HEK293 (cell line): Measurements from ENCODE around the gene TRMT1.

ENCODE experiments used
- CTCF ChIA-PET: fragments of 350-600 bp; formaldehyde crosslinking; extraction: SDS; loops from one replicate; lab custom pipeline; 2021; ENCODE audit warnings: antibody characterized with exemption; lab: Yijun Ruan, JAX
- POLR2A ChIA-PET: fragments of 300-600 bp; formaldehyde crosslinking; extraction: SDS; loops from one replicate; lab custom pipeline; 2020; ENCODE audit warnings: antibody characterized with exemption, inconsistent platforms; lab: Yijun Ruan, JAX
- H3K27ac ChIP-seq: fragments of 200-500 bp; sonication (Bioruptor generic); 2 replicates; pipeline ENCODE4 v1.5.1; 2014; ENCODE audit warnings: low read depth, low read length, control low read depth, inconsistent platforms; ENCODE audit errors: extremely low read depth
- H3K36me3 ChIP-seq, 2 experiments: fragments of 200-500 bp in 1 of 2; sonication (Bioruptor generic) in 1 of 2; 1 replicate in 1 of 2; 2 replicates in 1 of 2; pipeline ENCODE4 v1.5.1; 2014 to 2017; ENCODE audit warnings: inconsistent platforms in 2 of 2, low read length in 2 of 2; ENCODE audit not compliant: control insufficient read depth in 2 of 2, insufficient read depth in 1 of 2
- H3K4me1 ChIP-seq: fragments of 200-500 bp; sonication (Bioruptor generic); 2 replicates; pipeline ENCODE4 v1.5.1; 2014; ENCODE audit warnings: mild to moderate bottlenecking, low read length, inconsistent platforms; ENCODE audit not compliant: control insufficient read depth, insufficient read depth
- H3K4me3 ChIP-seq: 2 replicates; pipeline ENCODE4 v1.5.1; 2011; ENCODE audit warnings: low read depth, mild to moderate bottlenecking, control low read depth, low read length, moderate library complexity
- H3K9me3 ChIP-seq: fragments of 200-500 bp; sonication (Bioruptor generic); 2 replicates; pipeline ENCODE4 v1.5.1; 2014; ENCODE audit warnings: low read depth, low read length, inconsistent platforms; ENCODE audit not compliant: control insufficient read depth, insufficient read depth
- KLF16 ChIP-seq: fragments of 450-650 bp; formaldehyde crosslinking; IDR thresholded peaks from 2 replicates; pipeline ENCODE4 v1.5.1; 2017; ENCODE audit warnings: missing biosample characterization, missing genetic modification characterization
- MZF1 ChIP-seq: fragments of 450-650 bp; formaldehyde crosslinking; IDR thresholded peaks from 2 replicates; pipeline ENCODE4 v1.5.1; 2017; ENCODE audit warnings: missing biosample characterization, missing genetic modification characterization, borderline replicate concordance
- SP7 ChIP-seq: fragments of 450-650 bp; formaldehyde crosslinking; IDR thresholded peaks from 2 replicates; pipeline ENCODE4 v1.5.1; 2016; ENCODE audit warnings: missing biosample characterization, missing genetic modification characterization
- ZBTB20 ChIP-seq: fragments of 450-650 bp; formaldehyde crosslinking; IDR thresholded peaks from 2 replicates; pipeline ENCODE4 v1.5.1; 2016; ENCODE audit warnings: missing biosample characterization, missing genetic modification characterization
- ZNF157 ChIP-seq: fragments of 450-650 bp; formaldehyde crosslinking; IDR thresholded peaks from 2 replicates; pipeline ENCODE4 v1.5.1; 2016; ENCODE audit warnings: missing biosample characterization, missing genetic modification characterization
- ZNF221 ChIP-seq: fragments of 450-650 bp; formaldehyde crosslinking; IDR thresholded peaks from 2 replicates; pipeline ENCODE4 v1.5.1; 2017; ENCODE audit warnings: missing biosample characterization, missing genetic modification characterization, borderline replicate concordance
- ZNF223 ChIP-seq: fragments of 450-650 bp; formaldehyde crosslinking; IDR thresholded peaks from 2 replicates; pipeline ENCODE4 v1.5.1; 2016; ENCODE audit warnings: missing biosample characterization, missing genetic modification characterization
- ZNF239 ChIP-seq: fragments of 450-650 bp; formaldehyde crosslinking; IDR thresholded peaks from 2 replicates; pipeline ENCODE4 v1.5.1; 2016; ENCODE audit warnings: missing biosample characterization, missing genetic modification characterization
- ZNF24 ChIP-seq: fragments of 450-650 bp; formaldehyde crosslinking; IDR thresholded peaks from 2 replicates; pipeline ENCODE4 v1.5.1; 2016; ENCODE audit warnings: missing biosample characterization, missing genetic modification characterization
- ZNF521 ChIP-seq: fragments of 450-650 bp; formaldehyde crosslinking; IDR thresholded peaks from 2 replicates; pipeline ENCODE4 v1.5.1; 2017; ENCODE audit warnings: missing biosample characterization, mild to moderate bottlenecking, missing genetic modification characterization
- ZNF529 ChIP-seq: fragments of 450-650 bp; formaldehyde crosslinking; IDR thresholded peaks from 2 replicates; pipeline ENCODE4 v1.5.1; 2017; ENCODE audit warnings: missing genetic modification characterization, missing biosample characterization; ENCODE audit not compliant: insufficient replicate concordance
- ZNF626 ChIP-seq: fragments of 450-650 bp; sonication (Bioruptor Pico); formaldehyde crosslinking; IDR thresholded peaks from 2 replicates; pipeline ENCODE4 v1.5.1; 2018; ENCODE audit warnings: missing biosample characterization, missing genetic modification characterization, inconsistent platforms
- ZNF76 ChIP-seq: fragments of 450-650 bp; formaldehyde crosslinking; IDR thresholded peaks from 2 replicates; pipeline ENCODE4; 2016; ENCODE audit warnings: low read depth, missing biosample characterization, missing genetic modification characterization, borderline replicate concordance
- ZNF837 ChIP-seq: fragments of 450-650 bp; formaldehyde crosslinking; IDR thresholded peaks from 2 replicates; pipeline ENCODE4 v1.5.1; 2016; ENCODE audit warnings: missing biosample characterization, missing genetic modification characterization
- TF ChIP-seq, protein P1 (sequence below): fragments of 450-650 bp; formaldehyde crosslinking; IDR thresholded peaks from 2 replicates; pipeline ENCODE4 v1.5.1; 2016; ENCODE audit warnings: missing biosample characterization, missing genetic modification characterization
- TF ChIP-seq, protein P2 (sequence below): fragments of 450-650 bp; formaldehyde crosslinking; IDR thresholded peaks from 2 replicates; pipeline ENCODE4 v1.5.1; 2017; ENCODE audit warnings: missing biosample characterization, missing genetic modification characterization
- TF ChIP-seq, protein P3 (sequence below): fragments of 450-650 bp; formaldehyde crosslinking; IDR thresholded peaks from 2 replicates; pipeline ENCODE4 v1.5.1; 2016; ENCODE audit warnings: missing biosample characterization, missing genetic modification characterization, borderline replicate concordance
- TF ChIP-seq, protein P4 (sequence below): fragments of 450-650 bp; formaldehyde crosslinking; IDR thresholded peaks from 2 replicates; pipeline ENCODE4 v1.5.1; 2016; ENCODE audit warnings: missing biosample characterization, missing genetic modification characterization
- TF ChIP-seq, protein P5 (sequence below): fragments of 450-650 bp; IDR thresholded peaks from 2 replicates; pipeline ENCODE4 v1.5.1; 2018; ENCODE audit warnings: missing biosample characterization, mild to moderate bottlenecking, missing genetic modification characterization

Gene TRMT1

DNA sequence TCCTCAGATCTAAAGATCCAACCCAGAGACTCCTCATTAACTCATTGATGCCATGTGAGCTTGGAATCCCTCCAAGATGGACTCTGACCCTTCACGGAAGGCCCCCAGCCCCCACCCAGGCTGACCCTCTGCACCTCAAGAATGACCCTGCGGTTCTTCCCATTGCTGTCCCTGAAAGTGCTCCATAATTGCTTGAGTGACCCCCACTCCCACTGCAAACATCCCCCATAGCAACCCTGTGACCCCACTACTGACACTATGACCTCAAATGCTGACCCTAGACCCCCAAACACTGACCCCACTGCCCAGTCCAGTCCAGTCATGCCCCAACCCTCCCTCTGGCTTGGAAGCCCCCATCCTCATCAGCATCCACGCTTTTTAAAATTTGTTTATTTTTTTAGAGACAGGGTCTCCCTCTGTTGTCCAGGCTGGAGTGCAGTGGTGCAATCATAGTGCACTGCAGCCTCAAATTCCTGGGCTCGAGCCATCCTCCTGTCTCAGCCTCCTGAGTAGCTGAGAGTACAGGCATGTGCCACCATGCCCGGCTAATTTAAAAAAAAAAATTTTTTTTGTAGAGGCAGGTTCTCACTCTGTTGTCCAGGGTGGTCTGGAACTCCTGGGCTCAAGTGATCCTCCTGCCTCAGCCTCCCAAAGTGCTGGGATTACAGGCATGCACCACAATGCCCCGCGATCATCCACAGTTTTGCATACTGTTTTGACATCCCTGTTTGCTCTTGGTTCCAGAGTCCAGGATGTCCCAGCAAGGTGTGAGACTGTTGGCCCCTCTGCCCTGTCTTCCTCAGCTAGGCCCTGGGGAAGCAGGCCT lies 14.7 kb downstream of the TRMT1 start (continued):
- TF ChIP-seq, protein P1, sequence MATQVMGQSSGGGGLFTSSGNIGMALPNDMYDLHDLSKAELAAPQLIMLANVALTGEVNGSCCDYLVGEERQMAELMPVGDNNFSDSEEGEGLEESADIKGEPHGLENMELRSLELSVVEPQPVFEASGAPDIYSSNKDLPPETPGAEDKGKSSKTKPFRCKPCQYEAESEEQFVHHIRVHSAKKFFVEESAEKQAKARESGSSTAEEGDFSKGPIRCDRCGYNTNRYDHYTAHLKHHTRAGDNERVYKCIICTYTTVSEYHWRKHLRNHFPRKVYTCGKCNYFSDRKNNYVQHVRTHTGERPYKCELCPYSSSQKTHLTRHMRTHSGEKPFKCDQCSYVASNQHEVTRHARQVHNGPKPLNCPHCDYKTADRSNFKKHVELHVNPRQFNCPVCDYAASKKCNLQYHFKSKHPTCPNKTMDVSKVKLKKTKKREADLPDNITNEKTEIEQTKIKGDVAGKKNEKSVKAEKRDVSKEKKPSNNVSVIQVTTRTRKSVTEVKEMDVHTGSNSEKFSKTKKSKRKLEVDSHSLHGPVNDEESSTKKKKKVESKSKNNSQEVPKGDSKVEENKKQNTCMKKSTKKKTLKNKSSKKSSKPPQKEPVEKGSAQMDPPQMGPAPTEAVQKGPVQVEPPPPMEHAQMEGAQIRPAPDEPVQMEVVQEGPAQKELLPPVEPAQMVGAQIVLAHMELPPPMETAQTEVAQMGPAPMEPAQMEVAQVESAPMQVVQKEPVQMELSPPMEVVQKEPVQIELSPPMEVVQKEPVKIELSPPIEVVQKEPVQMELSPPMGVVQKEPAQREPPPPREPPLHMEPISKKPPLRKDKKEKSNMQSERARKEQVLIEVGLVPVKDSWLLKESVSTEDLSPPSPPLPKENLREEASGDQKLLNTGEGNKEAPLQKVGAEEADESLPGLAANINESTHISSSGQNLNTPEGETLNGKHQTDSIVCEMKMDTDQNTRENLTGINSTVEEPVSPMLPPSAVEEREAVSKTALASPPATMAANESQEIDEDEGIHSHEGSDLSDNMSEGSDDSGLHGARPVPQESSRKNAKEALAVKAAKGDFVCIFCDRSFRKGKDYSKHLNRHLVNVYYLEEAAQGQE (tag by site-specific recombination), result no peak
- TF ChIP-seq MZF1 (tag by site-specific recombination) (no peak), ZNF76 (tag by site-specific recombination) (no peak)

DNA sequence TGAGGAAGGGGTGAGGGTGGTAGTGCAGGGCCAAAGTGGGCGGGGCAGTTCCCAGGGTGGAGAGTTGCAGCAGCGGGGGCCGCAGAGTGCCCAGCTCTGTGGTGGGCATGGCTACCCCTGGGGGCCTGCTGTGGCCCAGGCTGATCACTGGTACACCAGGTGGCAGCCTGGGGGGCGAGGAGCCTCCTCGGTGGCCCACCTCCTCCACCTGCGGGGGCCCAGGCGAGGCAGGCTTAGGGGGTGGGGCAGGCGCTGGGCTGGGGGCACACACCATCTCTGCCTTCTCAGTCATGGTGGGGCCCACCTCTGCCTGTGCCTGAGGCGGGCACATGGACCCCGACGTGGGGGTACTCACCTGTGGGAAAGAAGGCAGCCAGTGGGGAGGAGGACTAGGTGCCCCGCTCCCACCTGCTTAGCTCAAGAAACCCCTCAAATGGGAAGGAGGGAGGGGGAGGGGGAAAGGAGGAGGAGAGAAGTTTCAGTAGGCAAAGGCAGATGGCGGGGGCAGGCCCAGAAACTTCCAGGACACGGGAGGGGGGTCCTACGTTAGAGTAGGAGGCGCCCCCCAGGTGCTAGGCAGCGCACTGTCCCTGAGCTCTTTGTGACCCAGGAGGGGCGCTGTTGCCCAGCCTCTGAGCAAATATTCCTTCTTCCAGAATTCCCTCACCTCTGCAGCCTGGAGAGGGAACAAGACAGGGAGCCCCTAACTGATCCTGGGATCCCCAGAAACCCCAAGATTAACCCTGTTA lies 15.5 kb downstream of the TRMT1 start:
- POLR2A ChIA-PET, result interaction anchor here (0.6 to 1.2 kb wide), 3 partner anchors 54 to 213 kb away, joined by 3 to 5 read pairs (median 3); no protein-coding TSS in a partner anchor
- Histone ChIP-seq H3K9me3 (no peaks in the 10 kb centered on the region), H3K36me3 (peaks cover 0 to 28% of the 10 kb centered on the region in 2 experiments; a peak in 2 of 3 replicates), H3K27ac (no peak overlapping the region), H3K4me3 (no peak overlapping the region), H3K4me1 (no peaks in the 10 kb centered on the region)
- CTCF ChIA-PET, result interaction anchor here (0.7 to 1.5 kb wide), 3 partner anchors 40 to 137 kb away, joined by 3 to 11 read pairs (median 4); no protein-coding TSS in a partner anchor
- no peak for TF ChIP-seq ZNF157 (tag by site-specific recombination)
- TF ChIP-seq ZNF221, result no peak
- TF ChIP-seq ZNF239 (tag by site-specific recombination), result no peak
- no peak for TF ChIP-seq SP7 (tag by site-specific recombination)
- TF ChIP-seq, protein P2, sequence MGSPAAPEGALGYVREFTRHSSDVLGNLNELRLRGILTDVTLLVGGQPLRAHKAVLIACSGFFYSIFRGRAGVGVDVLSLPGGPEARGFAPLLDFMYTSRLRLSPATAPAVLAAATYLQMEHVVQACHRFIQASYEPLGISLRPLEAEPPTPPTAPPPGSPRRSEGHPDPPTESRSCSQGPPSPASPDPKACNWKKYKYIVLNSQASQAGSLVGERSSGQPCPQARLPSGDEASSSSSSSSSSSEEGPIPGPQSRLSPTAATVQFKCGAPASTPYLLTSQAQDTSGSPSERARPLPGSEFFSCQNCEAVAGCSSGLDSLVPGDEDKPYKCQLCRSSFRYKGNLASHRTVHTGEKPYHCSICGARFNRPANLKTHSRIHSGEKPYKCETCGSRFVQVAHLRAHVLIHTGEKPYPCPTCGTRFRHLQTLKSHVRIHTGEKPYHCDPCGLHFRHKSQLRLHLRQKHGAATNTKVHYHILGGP, result no peak
- no peak for TF ChIP-seq ZNF529
- TF ChIP-seq ZNF837 (tag by site-specific recombination), result no peak
- no peak for TF ChIP-seq ZNF24 (tag by site-specific recombination)
- no peak for TF ChIP-seq KLF16
- TF ChIP-seq ZNF223, result no peak
- TF ChIP-seq, protein P3, sequence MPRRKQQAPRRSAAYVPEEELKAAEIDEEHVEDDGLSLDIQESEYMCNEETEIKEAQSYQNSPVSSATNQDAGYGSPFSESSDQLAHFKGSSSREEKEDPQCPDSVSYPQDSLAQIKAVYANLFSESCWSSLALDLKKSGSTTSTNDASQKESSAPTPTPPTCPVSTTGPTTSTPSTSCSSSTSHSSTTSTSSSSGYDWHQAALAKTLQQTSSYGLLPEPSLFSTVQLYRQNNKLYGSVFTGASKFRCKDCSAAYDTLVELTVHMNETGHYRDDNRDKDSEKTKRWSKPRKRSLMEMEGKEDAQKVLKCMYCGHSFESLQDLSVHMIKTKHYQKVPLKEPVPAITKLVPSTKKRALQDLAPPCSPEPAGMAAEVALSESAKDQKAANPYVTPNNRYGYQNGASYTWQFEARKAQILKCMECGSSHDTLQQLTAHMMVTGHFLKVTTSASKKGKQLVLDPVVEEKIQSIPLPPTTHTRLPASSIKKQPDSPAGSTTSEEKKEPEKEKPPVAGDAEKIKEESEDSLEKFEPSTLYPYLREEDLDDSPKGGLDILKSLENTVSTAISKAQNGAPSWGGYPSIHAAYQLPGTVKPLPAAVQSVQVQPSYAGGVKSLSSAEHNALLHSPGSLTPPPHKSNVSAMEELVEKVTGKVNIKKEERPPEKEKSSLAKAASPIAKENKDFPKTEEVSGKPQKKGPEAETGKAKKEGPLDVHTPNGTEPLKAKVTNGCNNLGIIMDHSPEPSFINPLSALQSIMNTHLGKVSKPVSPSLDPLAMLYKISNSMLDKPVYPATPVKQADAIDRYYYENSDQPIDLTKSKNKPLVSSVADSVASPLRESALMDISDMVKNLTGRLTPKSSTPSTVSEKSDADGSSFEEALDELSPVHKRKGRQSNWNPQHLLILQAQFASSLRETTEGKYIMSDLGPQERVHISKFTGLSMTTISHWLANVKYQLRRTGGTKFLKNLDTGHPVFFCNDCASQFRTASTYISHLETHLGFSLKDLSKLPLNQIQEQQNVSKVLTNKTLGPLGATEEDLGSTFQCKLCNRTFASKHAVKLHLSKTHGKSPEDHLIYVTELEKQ (tag by site-specific recombination), result no peak
- no peak for TF ChIP-seq ZNF521 (tag by site-specific recombination)
- TF ChIP-seq, protein P4, sequence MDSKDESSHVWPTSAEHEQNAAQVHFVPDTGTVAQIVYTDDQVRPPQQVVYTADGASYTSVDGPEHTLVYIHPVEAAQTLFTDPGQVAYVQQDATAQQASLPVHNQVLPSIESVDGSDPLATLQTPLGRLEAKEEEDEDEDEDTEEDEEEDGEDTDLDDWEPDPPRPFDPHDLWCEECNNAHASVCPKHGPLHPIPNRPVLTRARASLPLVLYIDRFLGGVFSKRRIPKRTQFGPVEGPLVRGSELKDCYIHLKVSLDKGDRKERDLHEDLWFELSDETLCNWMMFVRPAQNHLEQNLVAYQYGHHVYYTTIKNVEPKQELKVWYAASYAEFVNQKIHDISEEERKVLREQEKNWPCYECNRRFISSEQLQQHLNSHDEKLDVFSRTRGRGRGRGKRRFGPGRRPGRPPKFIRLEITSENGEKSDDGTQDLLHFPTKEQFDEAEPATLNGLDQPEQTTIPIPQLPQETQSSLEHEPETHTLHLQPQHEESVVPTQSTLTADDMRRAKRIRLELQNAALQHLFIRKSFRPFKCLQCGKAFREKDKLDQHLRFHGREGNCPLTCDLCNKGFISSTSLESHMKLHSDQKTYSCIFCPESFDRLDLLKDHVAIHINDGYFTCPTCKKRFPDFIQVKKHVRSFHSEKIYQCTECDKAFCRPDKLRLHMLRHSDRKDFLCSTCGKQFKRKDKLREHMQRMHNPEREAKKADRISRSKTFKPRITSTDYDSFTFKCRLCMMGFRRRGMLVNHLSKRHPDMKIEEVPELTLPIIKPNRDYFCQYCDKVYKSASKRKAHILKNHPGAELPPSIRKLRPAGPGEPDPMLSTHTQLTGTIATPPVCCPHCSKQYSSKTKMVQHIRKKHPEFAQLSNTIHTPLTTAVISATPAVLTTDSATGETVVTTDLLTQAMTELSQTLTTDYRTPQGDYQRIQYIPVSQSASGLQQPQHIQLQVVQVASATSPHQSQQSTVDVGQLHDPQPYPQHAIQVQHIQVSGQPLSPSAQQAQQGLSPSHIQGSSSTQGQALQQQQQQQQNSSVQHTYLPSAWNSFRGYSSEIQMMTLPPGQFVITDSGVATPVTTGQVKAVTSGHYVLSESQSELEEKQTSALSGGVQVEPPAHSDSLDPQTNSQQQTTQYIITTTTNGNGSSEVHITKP (tag by site-specific recombination), result no peak
- TF ChIP-seq, protein P5, sequence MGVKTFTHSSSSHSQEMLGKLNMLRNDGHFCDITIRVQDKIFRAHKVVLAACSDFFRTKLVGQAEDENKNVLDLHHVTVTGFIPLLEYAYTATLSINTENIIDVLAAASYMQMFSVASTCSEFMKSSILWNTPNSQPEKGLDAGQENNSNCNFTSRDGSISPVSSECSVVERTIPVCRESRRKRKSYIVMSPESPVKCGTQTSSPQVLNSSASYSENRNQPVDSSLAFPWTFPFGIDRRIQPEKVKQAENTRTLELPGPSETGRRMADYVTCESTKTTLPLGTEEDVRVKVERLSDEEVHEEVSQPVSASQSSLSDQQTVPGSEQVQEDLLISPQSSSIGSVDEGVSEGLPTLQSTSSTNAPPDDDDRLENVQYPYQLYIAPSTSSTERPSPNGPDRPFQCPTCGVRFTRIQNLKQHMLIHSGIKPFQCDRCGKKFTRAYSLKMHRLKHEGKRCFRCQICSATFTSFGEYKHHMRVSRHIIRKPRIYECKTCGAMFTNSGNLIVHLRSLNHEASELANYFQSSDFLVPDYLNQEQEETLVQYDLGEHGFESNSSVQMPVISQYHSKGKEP (tag by site-specific recombination), result no peak
- TF ChIP-seq ZNF626 (tag by site-specific recombination), result no peak
- no peak for TF ChIP-seq ZBTB20 (tag by site-specific recombination)
